GM18505 (cell line): ENCODE measurements around the gene ARHGAP20.

ENCODE experiments used
- ATAC-seq: cut with Tn5 transposase; IDR thresholded peaks from one replicate; pipeline ENCODE4 v1.9.1; 2021; ENCODE audit not compliant: unreplicated experiment
- POLR2A ChIP-seq: IDR thresholded peaks from 4 replicates; pipeline ENCODE4 v1.6.1; 2011; ENCODE audit warnings: borderline replicate concordance; ENCODE audit not compliant: insufficient read depth, insufficient read length; ENCODE audit errors: extremely low read depth

The ARHGAP20 gene

GRCh38 chr11:110735455-110736170, 23.4 kb upstream of the ARHGAP20 start:
- no peak for TF ChIP-seq POLR2A
- no peak for ATAC-seq

- no peak for TF ChIP-seq POLR2A
- ATAC-seq: no peak
Observed at GRCh38 chr11:110734790-110735189, 22.6 kb upstream of the ARHGAP20 start.

GRCh38 chr11:110730773-110731172, 18.5 kb upstream of the ARHGAP20 start:
- ATAC-seq: no peak
- TF ChIP-seq POLR2A: no peak

GRCh38 chr11:110728883-110729282, 16.6 kb upstream of the ARHGAP20 start:
- no peak for TF ChIP-seq POLR2A
- no peak for ATAC-seq

- ATAC-seq: no peak
- TF ChIP-seq POLR2A: no peak
Observed at GRCh38 chr11:110728476-110728875, 16.2 kb upstream of the ARHGAP20 start.

GRCh38 chr11:110724358-110724757, 12.1 kb upstream of the ARHGAP20 start:
- ATAC-seq: no peak
- TF ChIP-seq POLR2A: no peak

- TF ChIP-seq POLR2A: no peak
- ATAC-seq: no peak
Observed at GRCh38 chr11:110720431-110721275, 8.4 kb upstream of the ARHGAP20 start.

GRCh38 chr11:110716361-110716760, 4.1 kb upstream of the ARHGAP20 start:
- no peak for ATAC-seq
- TF ChIP-seq POLR2A: no peak

GRCh38 chr11:110715541-110715940, 3.3 kb upstream of the ARHGAP20 start:
- ATAC-seq: no peak

GRCh38 chr11:110713449-110713776, 1.2 kb upstream of the ARHGAP20 start:
- no peak for ATAC-seq
- no peak for TF ChIP-seq POLR2A

More at GRCh38 chr11:110715541-110715940, 3.3 kb upstream of the ARHGAP20 start:
- TF ChIP-seq POLR2A: no peak

- TF ChIP-seq POLR2A: no peak
- ATAC-seq: peak; percentile 20
Observed at GRCh38 chr11:110712659-110713448, 617 bp upstream of the ARHGAP20 start.

GRCh38 chr11:110711448-110711775, 825 bp downstream of the ARHGAP20 start:
- no peak for TF ChIP-seq POLR2A
- no peak for ATAC-seq

- no peak for TF ChIP-seq POLR2A
- ATAC-seq: no peak
Observed at GRCh38 chr11:110710628-110711381, 1.4 kb downstream of the ARHGAP20 start.
